Left renal pelvis (tissue), 4 donors: ENCODE results near the gene UNC13B. TPM values are rescaled to one million over a fixed set of nuclear protein-coding genes. Genes with fewer than 3 reads are reported as not detected.
A peak's percentile ranks its signal among the peaks of the same experiment; 100 is the strongest.
"Not testable (repeated sequence)": the region's sequence is repeated elsewhere in the genome, so short reads cannot be mapped to it uniquely, and the experiment has no call there.

Experiments used
- DNase-seq, 4 donors: peaks; one replicate each; pipeline ENCODE4 v3.0.0-alpha.2; 2013; ENCODE audit warnings: low read depth in 4 of 4, low spot score in 3 of 4
- polyA plus RNA-seq, 4 donors: library from polyadenylated mRNA; unstranded; fragments of 120-200 nt; gene quantifications; one replicate each; pipeline ENCODE4 v1.2.1, GENCODE V29; 2013; ENCODE audit not compliant: insufficient read length in 4 of 4

UNC13B gene
- polyA plus RNA-seq, 4 donors: 11.0 to 27.5 (median 25.7) TPM

- DNase-seq: no peak
These were observed 50.0 kb downstream of the UNC13B start for GRCh38 chr9:35211854-35212253.

GRCh38 chr9:35220659-35221338 lies 59.0 kb downstream of the UNC13B start:
- no peak for DNase-seq

GRCh38 chr9:35225677-35226076 lies 63.9 kb downstream of the UNC13B start:
- DNase-seq: no peak

GRCh38 chr9:35226651-35227050 lies 64.8 kb downstream of the UNC13B start:
- no peak for DNase-seq

GRCh38 chr9:35227284-35227683 lies 65.5 kb downstream of the UNC13B start:
- no peak for DNase-seq

GRCh38 chr9:35229066-35229778 lies 67.4 kb downstream of the UNC13B start:
- peak in 3 of 4 donors; percentile 12 to 37 (median 26) for DNase-seq

GRCh38 chr9:35229779-35230143 lies 68.0 kb downstream of the UNC13B start:
- DNase-seq: no peak

GRCh38 chr9:35232867-35233544 lies 71.2 kb downstream of the UNC13B start:
- no peak for DNase-seq

- no peak for DNase-seq
These were observed 74.9 kb downstream of the UNC13B start for GRCh38 chr9:35236692-35237091.

GRCh38 chr9:35237311-35237710 lies 75.5 kb downstream of the UNC13B start:
- no peak for DNase-seq

GRCh38 chr9:35245945-35246344 lies 84.1 kb downstream of the UNC13B start:
- DNase-seq: not testable (repeated sequence)

GRCh38 chr9:35253075-35253474 lies 91.3 kb downstream of the UNC13B start:
- no peak for DNase-seq

- no peak for DNase-seq
These were observed 92.4 kb downstream of the UNC13B start for GRCh38 chr9:35254237-35254636.

- DNase-seq: no peak
These were observed 93.4 kb downstream of the UNC13B start for GRCh38 chr9:35254984-35255857.

- DNase-seq: no peak
These were observed 96.3 kb downstream of the UNC13B start for GRCh38 chr9:35257986-35258659.

GRCh38 chr9:35258660-35259474 lies 97.1 kb downstream of the UNC13B start:
- DNase-seq: peak; percentile 27 to 62 (median 46)

- DNase-seq: no peak
These were observed 98.4 kb downstream of the UNC13B start for GRCh38 chr9:35260186-35260585.

GRCh38 chr9:35262064-35262463 lies 100.3 kb downstream of the UNC13B start:
- no peak for DNase-seq

- DNase-seq: no peak
These were observed 105.9 kb downstream of the UNC13B start for GRCh38 chr9:35267710-35268109.
